GM12892 (cell line): ENCODE measurements around the gene IL17B.

Source experiments
- POLR2A ChIP-seq: IDR thresholded peaks from 2 replicates; pipeline ENCODE4 v1.6.1; 2011; ENCODE audit warnings: low read depth, low read length, control low read depth
- POLR2AphosphoS5 ChIP-seq: IDR thresholded peaks from 2 replicates; pipeline ENCODE4 v1.6.1; 2011; ENCODE audit warnings: low read depth, low read length, control low read depth

GRCh38 chr5:149341876-149342275 is 37.2 kb downstream of the IL17B start:
- TF ChIP-seq POLR2AphosphoS5 (no peak), POLR2A (no peak)
